ENCODE results near the gene SPRY1.

Gene SPRY1

DNA sequence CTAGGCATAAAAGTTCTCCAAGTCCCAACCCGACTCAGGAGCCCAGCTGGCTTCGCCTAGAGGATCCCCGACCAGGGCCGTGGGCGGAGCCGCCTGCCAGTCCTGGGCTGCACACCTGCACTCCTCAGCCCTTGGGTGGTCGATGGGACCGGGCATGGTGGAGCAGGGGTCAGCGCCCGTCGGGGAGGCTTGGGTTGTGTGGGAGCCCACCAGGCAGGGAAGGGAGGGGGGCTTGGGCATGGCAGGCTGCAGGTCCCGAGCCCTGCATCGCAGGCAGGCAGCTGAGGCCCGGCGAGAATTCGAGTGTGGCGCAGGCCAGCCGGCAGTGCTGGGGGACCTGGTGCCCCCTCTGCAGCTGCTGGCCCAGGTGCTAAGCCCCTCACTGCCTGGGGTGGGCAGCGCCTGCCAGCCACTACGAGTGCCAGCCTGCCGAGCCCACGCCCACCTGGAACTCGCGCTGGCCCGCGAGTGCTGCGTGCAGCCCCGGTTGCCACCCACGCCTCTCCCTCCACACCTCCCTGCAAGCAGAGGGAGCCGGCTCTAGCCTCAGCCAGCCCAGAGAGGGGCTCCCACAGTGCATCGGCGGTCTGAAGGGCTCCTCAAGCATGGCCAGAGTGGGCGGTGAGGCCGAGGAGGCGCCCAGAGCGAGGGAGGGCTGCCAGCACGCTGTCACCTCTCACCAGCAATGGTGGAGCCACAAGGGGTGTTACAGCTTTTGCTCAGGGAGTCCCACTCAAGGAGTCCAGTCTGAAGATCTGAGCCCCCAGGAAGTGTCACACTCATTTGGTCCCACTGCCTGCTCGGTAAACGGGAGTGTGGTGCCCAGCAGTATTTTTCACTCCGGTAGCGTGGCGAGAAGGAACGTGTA lies 38.9 kb downstream of the SPRY1 start:
- no peak for DNase-seq (ENCODE audit: low read depth)
- TF ChIP-seq, protein P1, sequence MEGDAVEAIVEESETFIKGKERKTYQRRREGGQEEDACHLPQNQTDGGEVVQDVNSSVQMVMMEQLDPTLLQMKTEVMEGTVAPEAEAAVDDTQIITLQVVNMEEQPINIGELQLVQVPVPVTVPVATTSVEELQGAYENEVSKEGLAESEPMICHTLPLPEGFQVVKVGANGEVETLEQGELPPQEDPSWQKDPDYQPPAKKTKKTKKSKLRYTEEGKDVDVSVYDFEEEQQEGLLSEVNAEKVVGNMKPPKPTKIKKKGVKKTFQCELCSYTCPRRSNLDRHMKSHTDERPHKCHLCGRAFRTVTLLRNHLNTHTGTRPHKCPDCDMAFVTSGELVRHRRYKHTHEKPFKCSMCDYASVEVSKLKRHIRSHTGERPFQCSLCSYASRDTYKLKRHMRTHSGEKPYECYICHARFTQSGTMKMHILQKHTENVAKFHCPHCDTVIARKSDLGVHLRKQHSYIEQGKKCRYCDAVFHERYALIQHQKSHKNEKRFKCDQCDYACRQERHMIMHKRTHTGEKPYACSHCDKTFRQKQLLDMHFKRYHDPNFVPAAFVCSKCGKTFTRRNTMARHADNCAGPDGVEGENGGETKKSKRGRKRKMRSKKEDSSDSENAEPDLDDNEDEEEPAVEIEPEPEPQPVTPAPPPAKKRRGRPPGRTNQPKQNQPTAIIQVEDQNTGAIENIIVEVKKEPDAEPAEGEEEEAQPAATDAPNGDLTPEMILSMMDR (IDR thresholded peaks at IDR 0.05; ENCODE audit: low read depth, low read length, missing control alignments) = no peak
- H3K4me3 ChIP-seq (ENCODE audit: low read depth, low read length) = no peak overlapping the region

DNA sequence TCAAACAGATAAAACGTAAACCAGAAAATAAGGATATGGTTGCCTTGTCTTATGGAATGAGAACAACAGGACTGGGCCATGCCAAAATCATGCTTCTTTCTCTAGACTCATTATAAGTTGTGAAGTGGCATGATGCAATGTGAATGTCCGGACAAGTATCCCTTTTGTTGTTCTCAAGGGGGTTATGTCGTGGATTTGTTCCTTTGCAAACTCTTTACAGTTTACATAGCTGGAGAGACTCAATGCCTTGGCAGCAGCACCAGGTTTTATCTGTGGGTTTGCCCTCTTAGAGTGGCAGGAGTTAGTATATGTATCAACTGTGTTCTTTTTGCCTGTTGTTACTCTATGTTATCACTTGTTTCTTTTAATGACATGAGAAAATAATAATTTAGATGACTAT lies 41.4 kb downstream of the SPRY1 start:
- H3K4me3 ChIP-seq (ENCODE audit: low read depth, low read length) = no peak overlapping the region
- TF ChIP-seq, protein P1 (IDR thresholded peaks at IDR 0.05; ENCODE audit: low read depth, low read length, missing control alignments) = no peak
- no peak for DNase-seq (ENCODE audit: low read depth)

DNA sequence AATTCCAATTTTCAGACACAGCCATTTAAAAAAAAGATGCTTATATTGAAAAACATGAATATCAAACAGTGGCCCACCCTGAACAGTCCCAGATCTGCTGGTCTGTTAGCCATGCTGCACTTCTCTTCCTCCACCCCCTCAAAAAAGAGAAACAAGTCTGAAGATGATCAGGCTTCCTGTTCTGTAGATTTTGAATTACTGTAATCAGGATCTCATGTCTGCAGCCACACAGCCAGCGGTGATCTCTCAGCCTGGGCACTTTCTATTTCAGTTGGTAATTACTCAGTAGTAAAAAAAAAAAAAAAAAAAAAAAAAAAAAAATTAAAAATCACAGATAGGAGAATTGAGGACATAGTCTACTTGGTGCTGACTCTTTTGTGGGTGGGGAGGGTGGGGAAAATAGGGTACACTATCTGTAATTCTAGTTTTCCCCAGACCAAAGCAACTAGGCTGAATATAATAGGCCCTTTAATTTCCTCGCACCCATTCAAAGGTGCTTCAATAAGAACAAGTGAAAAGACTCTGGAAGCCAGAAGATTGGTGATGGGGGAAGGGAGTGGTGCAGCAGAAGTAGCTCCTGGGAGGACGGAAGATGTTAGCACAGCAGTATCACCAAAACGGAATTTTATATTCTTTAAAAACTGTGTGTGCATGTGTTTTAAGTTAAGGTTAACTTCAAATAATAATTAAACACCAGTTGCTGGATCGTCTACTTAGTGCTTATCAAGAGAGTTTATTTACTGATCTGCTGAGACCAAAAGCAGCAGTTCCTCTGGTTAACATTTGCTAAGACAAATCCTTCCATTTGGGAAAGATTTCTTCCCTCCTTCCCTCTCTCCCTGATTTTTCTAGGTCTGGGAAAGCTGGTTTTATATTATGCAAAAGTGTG lies 47.0 kb downstream of the SPRY1 start:
- no peak overlapping the region for H3K4me3 ChIP-seq (ENCODE audit: low read depth, low read length)
- TF ChIP-seq, protein P1 (IDR thresholded peaks at IDR 0.05; ENCODE audit: low read depth, low read length, missing control alignments) = no peak
- peak; percentile 50 for DNase-seq (ENCODE audit: low read depth)

DNA sequence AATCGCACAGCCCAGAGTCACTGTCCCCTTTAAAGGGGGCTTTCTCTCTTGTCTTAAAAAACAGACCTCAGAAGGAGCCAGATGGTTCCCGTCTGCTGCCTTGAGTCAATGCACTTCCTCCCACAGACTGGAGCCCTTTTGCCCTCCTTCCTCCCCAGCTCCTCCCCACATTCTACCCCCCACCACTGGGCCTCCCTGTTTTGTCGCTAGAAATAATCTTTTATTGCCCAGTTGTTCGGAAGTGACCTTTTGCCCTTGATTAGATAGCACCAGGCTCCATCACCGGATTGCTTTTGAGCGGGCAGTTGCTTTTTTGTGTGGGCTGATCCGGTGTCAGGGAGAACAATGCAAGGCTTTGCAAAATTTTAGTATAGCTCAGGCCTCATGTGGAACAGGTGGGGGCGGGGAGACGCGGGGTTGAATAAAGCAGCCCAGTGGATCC lies 47.7 kb downstream of the SPRY1 start:
- TF ChIP-seq, protein P1 (IDR thresholded peaks at IDR 0.05; ENCODE audit: low read depth, low read length, missing control alignments) = no peak
- H3K4me3 ChIP-seq (ENCODE audit: low read depth, low read length) = no peak overlapping the region
- DNase-seq (ENCODE audit: low read depth) = peak; percentile 46

DNA sequence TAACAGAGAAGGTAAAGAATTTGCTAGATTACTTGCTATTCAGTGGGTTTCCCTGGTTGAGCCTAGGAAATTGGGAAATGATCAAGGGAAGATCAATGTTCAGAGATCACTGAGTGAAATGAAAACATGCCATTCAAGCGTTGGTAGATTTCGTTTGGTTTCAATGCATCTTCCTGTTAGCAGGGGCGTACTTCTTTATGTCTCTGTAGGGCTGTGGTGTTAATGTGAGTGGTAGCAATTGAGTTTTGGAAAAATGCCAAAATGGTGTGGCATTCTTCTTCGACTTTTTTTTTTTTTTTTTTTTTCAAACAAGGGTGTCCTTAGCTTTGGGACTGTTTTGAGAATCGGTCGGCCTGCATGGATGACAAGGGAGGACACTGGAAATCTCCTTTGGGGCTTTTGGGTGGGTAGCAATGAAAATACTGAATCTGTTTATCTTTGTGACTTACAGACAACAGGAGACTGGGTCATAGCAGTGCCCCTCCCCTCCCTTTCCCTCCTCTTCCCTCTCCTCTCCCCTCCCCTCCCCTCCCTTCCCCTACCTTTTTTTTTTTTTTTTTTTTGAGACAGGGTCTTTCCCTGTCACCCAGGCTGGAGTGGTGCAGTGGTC lies 50.4 kb downstream of the SPRY1 start:
- no peak overlapping the region for H3K4me3 ChIP-seq (ENCODE audit: low read depth, low read length)
- no peak for DNase-seq (ENCODE audit: low read depth)
- TF ChIP-seq, protein P1 (IDR thresholded peaks at IDR 0.05; ENCODE audit: low read depth, low read length, missing control alignments) = no peak

DNA sequence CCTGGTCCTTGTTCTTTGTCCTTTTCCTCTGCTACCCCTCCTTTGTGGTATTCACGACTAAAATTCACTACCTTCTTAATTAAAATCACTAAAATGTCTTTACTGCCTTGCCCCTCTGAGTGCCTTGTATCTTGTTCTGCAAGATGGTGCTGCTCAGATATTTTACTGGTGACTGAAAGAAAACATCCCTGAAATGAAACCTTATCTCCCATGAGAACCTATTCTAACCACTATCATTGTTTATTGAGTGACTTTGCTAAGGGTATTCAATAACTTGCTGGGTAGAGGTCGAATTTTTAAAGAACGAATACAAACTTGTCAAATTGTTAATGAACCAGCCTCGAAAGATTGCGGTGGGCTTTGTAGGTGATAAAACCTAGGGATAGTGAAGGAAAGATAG lies 52.8 kb downstream of the SPRY1 start:
- H3K4me3 ChIP-seq (ENCODE audit: low read depth, low read length) = no peak overlapping the region
- DNase-seq (ENCODE audit: low read depth) = no peak
- TF ChIP-seq, protein P1 (IDR thresholded peaks at IDR 0.05; ENCODE audit: low read depth, low read length, missing control alignments) = no peak

Data from GM12864 (cell line).